Activated gamma-delta T cell (primary cell): ENCODE results near the gene SMIM36.
"Not testable (repeated sequence)": the region's sequence is repeated elsewhere in the genome, so short reads cannot be mapped to it uniquely, and the experiment has no call there.

Experiments
- DNase-seq: peaks from one replicate; lab custom pipeline; 2025; lab: John Stamatoyannopoulos, UW
- total RNA-seq, 2 donors: gene quantifications; one replicate each; lab custom pipeline; 2026; lab: John Stamatoyannopoulos, UW

The SMIM36 gene
- total RNA-seq = 0 reads per million in 2 donors

GRCh38 chr17:55510986-55511721 lies at the start of gene SMIM36:
Gene SMIM36, minus strand, starts transcription at chr17:55511452.
- DNase-seq = no peak

GRCh38 chr17:55555772-55556171 lies 44.5 kb upstream of the SMIM36 start:
- no peak for DNase-seq

GRCh38 chr17:55549140-55549539 lies 37.9 kb upstream of the SMIM36 start:
- no peak for DNase-seq

GRCh38 chr17:55546991-55547664 lies 35.9 kb upstream of the SMIM36 start:
- DNase-seq = no peak

GRCh38 chr17:55546481-55546880 lies 35.2 kb upstream of the SMIM36 start:
- no peak for DNase-seq

GRCh38 chr17:55545806-55546205 lies 34.6 kb upstream of the SMIM36 start:
- DNase-seq = no peak

GRCh38 chr17:55543709-55544108 lies 32.5 kb upstream of the SMIM36 start:
- no peak for DNase-seq

GRCh38 chr17:55540414-55541091 lies 29.3 kb upstream of the SMIM36 start:
- no peak for DNase-seq

- DNase-seq = no peak
Observed at GRCh38 chr17:55536205-55536604, 25.0 kb upstream of the SMIM36 start.

- no peak for DNase-seq
Observed at GRCh38 chr17:55533608-55534007, 22.4 kb upstream of the SMIM36 start.

- no peak for DNase-seq
Observed at GRCh38 chr17:55532670-55533069, 21.4 kb upstream of the SMIM36 start.

GRCh38 chr17:55531053-55531728 lies 19.9 kb upstream of the SMIM36 start:
- no peak for DNase-seq

- no peak for DNase-seq
Observed at GRCh38 chr17:55530064-55530463, 18.8 kb upstream of the SMIM36 start.

- no peak for DNase-seq
Observed at GRCh38 chr17:55527540-55528118, 16.4 kb upstream of the SMIM36 start.

- no peak for DNase-seq
Observed at GRCh38 chr17:55524440-55525220, 13.4 kb upstream of the SMIM36 start.

- not testable (repeated sequence) for DNase-seq
Observed at GRCh38 chr17:55523032-55523431, 11.8 kb upstream of the SMIM36 start.

GRCh38 chr17:55521186-55521585 lies 9.9 kb upstream of the SMIM36 start:
- DNase-seq = no peak

- DNase-seq = no peak
Observed at GRCh38 chr17:55520402-55520801, 9.2 kb upstream of the SMIM36 start.

GRCh38 chr17:55518510-55518909 lies 7.3 kb upstream of the SMIM36 start:
- DNase-seq = no peak

- no peak for DNase-seq
Observed at GRCh38 chr17:55513885-55514590, 2.8 kb upstream of the SMIM36 start.
